ENCODE results near the gene EIF4E3.
A peak's percentile ranks its signal among the peaks of the same experiment; 100 is the strongest.

Gene EIF4E3

GRCh38 chr3:71722693-71723092 lies 2.5 kb downstream of the EIF4E3 start:
- no peak for DNase-seq

GRCh38 chr3:71721651-71722157 lies 3.5 kb downstream of the EIF4E3 start:
- no peak for DNase-seq

DNA sequence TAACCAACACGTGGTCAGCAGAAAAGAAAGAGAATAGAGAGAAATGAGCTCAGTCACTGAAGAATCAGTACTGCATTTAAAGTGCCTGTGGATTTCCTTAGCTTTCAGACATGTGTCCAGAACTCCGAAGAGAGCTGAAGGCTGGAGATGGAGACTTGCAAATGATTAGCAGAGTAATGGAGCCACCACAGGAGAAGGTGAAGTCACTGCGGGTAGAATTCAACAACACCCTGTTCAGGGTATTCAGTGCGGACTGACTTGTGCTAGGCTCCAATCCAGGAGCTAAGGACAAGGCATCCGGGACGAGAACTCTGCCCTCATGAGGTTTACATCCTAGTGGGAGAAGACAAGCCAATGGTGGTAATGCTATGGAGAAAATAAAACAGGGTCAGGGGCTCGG lies 4.2 kb downstream of the EIF4E3 start:
- DNase-seq, result no peak

- no peak for DNase-seq
Measured at GRCh38 chr3:71718072-71718471, 7.1 kb downstream of the EIF4E3 start.

DNA sequence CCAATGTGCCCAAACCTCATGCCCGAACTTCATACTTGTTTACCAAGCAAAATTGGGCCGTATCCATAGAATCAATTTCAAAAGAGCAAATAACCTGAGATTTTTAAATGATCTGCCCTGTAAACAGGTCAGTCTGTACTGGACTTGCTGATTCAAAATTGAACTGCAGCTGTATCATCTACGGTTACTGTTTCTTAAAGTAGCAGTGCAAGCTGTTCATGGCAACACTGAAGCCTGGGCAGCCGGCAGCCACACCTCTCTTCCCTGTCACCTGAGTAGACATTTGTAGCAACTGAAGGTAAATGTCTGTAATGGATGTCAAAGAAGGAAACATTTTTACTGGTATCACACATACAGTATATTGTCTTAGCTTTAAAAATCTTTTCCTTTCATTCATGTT lies 10.6 kb downstream of the EIF4E3 start:
- no peak for DNase-seq

DNA sequence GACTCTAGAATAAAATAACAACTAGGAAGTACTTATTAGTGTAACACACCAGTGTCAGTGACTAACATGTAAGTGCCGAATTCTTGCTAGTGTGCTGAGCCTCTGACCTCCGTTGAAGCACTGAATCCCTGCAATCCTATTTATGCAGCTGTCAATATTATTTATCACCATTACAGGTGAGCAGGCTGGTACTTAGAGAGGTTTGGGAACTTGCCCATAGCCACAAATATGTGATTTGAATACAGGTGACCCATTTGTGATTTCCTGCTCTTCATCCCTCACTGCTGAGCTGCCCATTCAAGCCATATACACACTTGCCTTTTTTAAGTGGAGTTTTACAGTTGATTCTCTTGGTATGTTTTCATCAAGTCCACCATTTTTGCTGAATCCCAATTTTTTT lies 12.2 kb downstream of the EIF4E3 start:
- peak; percentile 87 for DNase-seq

- DNase-seq, result peak; percentile 45
Measured at GRCh38 chr3:71710906-71711494, 14.2 kb downstream of the EIF4E3 start.

DNA sequence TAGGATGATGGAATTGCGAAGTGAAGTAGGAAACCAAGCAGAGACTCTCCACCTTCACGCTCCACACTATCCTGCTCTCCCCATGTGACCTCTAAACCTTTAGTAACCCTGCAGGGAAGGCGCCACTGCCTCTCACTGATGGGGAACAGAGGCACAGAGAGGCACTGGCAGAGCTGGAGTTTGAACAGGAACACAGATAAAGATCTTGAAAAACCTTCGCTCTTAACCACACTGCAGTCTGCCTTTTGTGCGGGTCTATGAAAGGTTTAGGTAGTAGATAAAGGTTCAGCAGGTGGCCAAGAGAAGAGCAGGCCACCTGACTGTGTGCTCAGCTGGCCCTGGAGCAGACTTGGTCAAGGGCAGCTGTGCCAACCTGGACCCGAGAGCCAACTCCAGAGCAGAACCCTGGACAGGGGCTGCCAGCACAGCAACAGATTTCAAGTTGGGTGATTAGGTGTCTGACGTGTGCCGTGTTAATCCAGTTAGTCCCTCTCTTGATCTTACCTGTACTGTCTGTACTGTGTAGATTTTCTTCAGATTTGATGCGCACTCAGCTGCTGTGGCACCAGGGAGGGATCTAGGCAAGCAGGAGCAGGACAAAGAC lies 15.2 kb downstream of the EIF4E3 start:
- peak; percentile 59 for DNase-seq

- no peak for DNase-seq
Measured at GRCh38 chr3:71708476-71709105, 16.6 kb downstream of the EIF4E3 start.

GRCh38 chr3:71707595-71707994 lies 17.6 kb downstream of the EIF4E3 start:
- DNase-seq, result no peak

GRCh38 chr3:71705681-71706080 lies 19.5 kb downstream of the EIF4E3 start:
- DNase-seq, result no peak

DNA sequence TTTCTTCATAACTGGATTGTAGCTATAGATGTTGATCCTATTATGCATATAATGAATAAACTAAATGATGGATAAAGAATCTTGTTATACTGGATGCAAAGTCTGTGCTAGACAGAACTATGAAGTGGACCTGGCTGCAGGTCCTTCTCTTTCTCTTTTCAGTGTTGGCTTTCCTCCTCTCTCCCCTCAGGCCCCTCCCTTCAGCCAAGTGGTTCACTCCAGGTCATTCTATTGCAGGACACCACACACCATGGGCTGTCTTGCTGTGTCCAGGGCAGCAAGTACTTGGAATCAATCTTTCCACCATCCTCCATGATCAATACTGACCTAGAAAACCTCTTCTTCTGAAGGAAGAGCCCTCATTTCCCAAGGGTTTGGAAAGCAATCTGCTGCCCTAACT lies 20.3 kb downstream of the EIF4E3 start:
- DNase-seq, result no peak

DNA sequence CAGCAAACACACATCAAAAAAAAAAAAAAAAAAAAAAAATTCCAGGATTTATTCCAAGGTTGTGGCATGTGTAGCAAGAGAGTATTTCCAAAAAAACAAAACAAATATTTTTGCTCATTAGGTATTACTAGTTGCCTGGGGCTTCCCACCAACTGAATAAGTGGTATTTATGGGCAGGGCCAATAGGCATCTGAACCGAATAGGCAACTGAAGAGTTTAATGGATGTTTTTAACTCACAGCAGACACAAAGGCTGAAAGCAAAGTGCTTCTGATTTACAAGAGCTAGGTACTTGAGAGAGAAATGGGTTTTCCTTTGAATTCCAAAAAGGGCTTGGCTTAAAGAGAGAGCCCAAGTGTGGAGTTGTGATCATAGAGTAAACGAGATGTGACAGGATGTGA lies 21.4 kb downstream of the EIF4E3 start:
- peak; percentile 15 for DNase-seq

DNA sequence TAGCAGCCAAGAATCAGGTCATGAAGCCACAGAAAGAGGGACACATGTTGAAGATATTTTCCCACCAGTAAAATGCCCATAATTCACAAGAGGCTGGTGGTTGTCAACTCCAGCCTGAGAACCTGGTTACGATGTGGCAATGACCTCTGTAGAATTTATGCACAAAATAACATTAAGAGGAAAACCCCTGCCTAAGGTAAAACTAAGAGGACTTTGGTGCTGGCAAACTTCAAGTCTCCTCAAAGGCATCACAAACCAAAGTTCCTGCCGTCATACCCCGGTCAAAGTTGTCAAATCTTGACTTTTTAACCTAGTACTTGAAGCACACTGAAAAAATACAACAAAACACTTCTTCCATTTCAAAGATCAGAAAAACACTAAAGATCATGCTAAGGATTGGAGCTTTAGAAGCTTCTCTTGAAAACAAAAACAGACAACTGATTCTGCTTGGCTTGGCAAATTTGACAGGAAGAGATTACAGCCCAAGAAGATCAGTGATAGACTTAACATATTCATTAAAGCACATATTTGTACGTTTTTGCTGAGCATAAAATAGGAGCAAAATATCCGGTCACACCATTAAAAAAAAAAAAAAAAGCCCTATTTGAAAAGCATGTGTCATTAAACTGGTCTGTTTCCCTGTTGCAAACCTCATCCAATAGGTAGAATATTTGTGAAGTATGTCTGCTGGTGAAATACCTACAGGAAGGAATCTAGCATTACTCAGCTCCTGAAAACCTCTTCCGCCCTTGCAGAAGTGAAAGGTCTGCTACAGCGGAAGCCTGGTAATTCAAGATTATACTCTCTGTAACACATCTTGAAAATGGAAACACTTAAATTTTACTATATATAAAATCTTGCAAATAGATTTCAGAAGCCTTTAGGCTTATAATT lies 22.8 kb downstream of the EIF4E3 start:
- no peak for DNase-seq

DNA sequence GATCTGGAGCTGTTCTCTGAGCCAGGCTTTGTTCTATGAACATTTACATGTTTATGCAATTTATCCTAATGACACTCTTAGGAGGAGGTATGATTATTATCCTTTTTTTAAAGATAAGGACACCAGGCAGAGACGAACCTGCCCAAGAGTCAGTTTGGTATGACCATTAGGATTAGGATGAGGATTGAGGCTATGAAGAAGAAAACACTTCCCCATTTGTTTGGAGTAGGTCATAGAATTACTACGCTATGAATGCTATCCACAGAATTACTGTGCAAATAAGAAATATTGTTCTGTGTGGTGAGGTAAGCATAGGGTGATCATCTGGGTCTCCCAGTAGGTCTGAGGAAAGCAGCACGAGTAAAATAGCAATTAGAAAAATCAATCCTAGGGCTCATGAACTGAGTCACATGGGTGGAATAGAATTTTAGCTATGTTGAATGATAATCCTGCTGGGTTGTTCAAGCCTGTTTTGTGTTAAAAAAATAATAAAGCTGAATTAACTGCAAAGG lies 23.9 kb downstream of the EIF4E3 start:
- peak; percentile 12 for DNase-seq

DNA sequence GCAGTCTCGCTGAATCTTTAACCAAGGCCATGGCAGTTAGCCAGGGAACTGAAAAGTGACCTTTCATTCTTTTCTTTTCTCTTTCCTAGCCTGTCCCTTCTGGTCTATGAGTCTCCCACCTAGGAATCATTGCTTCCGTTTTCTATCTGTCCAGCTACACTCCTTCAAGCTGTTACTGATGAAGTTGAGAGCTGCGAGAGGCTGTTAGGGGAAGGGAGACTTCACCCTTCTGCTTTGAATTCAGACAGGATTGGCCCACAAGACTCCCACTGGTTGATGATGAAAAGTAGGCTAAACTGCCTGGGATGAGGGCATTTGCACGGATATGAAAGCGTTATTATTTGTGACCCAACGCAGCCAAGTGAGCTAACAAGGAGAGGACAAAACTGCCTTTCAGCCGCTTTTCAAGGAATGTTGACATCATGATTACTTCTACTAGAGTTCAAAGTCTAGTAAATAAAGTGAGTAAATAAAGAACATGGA lies 30.2 kb downstream of the EIF4E3 start:
- DNase-seq, result no peak

- no peak for DNase-seq
Measured at GRCh38 chr3:71694358-71694999, 30.7 kb downstream of the EIF4E3 start.

DNA sequence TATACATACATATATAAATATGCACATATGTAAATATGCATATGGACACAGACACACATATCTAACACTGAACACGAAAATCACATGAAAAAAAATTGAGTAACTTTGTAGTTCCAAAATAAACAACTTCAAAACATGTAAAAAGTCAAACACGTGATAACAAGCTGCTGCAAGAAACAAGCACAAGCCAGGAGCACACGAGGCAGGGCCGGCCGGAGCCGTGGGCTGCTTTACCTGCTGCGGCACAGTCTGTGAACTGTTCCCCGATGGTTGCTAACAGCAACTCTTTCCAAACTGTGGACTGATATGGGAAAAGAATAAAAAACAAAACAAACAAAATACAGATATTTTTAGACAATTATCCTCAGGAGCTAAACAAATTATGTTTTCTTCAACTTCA lies 31.6 kb downstream of the EIF4E3 start:
- no peak for DNase-seq

- DNase-seq, result no peak
Measured at GRCh38 chr3:71692139-71692538, 33.1 kb downstream of the EIF4E3 start.

- DNase-seq, result no peak
Measured at GRCh38 chr3:71690341-71690841, 34.8 kb downstream of the EIF4E3 start.

DNA sequence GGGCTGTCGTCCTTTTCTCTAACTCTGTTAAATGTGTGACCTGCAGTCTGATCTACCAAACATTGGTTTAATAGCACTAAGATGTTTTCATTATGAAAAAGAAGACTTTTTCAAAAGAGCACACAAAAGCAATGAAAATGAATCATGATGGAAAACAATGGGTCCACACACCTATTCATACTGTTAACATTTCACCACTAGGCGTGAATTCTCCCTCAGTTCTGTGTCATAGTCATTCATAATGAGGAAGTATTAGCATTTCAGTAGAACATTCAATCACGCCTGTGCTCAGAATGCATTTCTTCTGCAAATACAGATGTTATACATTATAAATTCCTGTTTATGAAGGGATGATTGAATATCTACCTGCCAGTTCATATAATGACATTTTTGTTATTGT lies 35.9 kb downstream of the EIF4E3 start:
- no peak for DNase-seq

- DNase-seq, result no peak
Measured at GRCh38 chr3:71688121-71688520, 37.1 kb downstream of the EIF4E3 start.
